Gastrocnemius medialis (tissue), 4 donors: ENCODE data around the gene MAP2K5.

ENCODE experiments used
- POLR2A ChIP-seq, 2 donors: fragments of 450-650 bp; IDR thresholded peaks; one replicate each; pipeline ENCODE4 v1.6.1; 2017; ENCODE audit warnings: antibody characterized with exemption in 2 of 2, mild to moderate bottlenecking in 2 of 2, moderate library complexity in 2 of 2
- TF ChIP-seq, protein P1 (sequence below), 5 experiments: fragments of 450-650 bp in 3 of 5; fragments of 200-600 bp in 2 of 5; sonication (generic) in 2 of 5; IDR thresholded peaks in 4 of 5; conservative IDR thresholded peaks in 1 of 5; 1 replicate in 4 of 5; 2 replicates in 1 of 5; pipeline ENCODE4 v1.5.1; 2016 to 2019; ENCODE audit warnings: antibody characterized with exemption in 5 of 5, mild to moderate bottlenecking in 3 of 5, moderate library complexity in 3 of 5

DNA sequence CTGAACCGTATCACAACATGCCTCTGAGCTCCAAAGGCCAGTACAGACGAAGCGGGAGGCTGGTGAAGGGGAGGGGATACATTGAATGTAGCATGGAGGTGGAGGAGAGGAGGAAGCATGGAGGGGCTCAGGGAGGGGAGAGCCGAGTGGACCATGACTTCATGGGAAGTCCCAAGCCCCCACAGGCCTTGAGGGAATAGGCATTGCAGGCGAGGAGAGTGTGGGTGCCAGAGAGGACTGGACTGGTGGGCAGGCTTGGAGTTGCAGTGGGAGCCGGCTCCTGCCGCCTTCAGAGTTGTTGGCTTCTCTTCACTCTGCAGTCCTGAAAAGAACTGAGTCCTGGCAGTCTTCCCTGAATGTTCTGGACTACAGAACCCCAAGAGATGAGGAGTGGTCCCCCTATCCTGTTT lies 300.6 kb downstream of the MAP2K5 start:
- TF ChIP-seq, protein P1, sequence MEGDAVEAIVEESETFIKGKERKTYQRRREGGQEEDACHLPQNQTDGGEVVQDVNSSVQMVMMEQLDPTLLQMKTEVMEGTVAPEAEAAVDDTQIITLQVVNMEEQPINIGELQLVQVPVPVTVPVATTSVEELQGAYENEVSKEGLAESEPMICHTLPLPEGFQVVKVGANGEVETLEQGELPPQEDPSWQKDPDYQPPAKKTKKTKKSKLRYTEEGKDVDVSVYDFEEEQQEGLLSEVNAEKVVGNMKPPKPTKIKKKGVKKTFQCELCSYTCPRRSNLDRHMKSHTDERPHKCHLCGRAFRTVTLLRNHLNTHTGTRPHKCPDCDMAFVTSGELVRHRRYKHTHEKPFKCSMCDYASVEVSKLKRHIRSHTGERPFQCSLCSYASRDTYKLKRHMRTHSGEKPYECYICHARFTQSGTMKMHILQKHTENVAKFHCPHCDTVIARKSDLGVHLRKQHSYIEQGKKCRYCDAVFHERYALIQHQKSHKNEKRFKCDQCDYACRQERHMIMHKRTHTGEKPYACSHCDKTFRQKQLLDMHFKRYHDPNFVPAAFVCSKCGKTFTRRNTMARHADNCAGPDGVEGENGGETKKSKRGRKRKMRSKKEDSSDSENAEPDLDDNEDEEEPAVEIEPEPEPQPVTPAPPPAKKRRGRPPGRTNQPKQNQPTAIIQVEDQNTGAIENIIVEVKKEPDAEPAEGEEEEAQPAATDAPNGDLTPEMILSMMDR (IDR thresholded peaks at IDR 0.05 in 4 of 5, conservative IDR thresholded peaks at IDR 0.05 in 1 of 5) = no peak
- TF ChIP-seq POLR2A (IDR thresholded peaks at IDR 0.05) = no peak
